Dedifferentiated amniotic fluid mesenchymal stem cell (primary cell): ENCODE results near the gene KRIT1.
"Not testable (repeated sequence)": the region's sequence is repeated elsewhere in the genome, so short reads cannot be mapped to it uniquely, and the experiment has no call there.

Source experiments
- DNase-seq: peaks from one replicate; pipeline ENCODE4 v3.0.0-alpha.2; 2016; ENCODE audit errors: extremely low spot score

Gene KRIT1

DNA sequence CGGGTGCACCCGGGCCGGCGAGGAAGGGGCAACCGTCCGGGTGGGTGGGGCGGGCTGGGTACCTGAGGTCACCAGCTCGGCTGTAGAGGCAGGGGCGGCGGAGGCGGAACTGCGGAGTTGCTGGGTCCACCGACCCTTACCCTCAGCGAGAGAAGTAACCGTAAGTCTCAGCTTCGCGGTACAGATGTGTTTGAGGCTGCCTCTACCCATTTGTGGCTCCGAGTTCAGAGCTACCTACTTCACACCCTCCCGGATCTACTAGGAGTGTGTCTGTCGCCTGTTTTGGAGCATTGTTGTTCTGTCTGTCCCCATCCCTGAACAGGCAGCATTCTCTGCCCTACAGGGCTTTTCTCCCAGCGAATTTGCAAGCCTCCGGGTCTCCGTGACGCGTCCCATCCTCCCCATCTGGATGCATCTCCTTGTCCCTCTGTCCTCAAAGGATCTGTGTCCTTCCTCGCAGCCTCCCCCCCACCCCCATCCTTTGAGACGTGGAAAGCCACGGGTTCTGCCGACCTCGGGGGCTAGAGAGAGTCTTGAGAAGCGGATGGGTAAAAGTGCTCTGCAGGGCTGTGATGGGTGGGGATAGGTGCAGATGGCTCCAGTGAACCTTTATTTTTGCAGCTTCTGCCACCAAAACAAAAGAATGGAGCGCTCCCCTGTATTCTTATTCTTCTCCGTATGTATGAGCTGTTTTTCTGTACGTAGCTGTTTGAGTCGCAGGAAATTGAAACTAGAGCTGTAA lies 817 bp upstream of the KRIT1 start:
- peak; percentile 22 for DNase-seq

DNA sequence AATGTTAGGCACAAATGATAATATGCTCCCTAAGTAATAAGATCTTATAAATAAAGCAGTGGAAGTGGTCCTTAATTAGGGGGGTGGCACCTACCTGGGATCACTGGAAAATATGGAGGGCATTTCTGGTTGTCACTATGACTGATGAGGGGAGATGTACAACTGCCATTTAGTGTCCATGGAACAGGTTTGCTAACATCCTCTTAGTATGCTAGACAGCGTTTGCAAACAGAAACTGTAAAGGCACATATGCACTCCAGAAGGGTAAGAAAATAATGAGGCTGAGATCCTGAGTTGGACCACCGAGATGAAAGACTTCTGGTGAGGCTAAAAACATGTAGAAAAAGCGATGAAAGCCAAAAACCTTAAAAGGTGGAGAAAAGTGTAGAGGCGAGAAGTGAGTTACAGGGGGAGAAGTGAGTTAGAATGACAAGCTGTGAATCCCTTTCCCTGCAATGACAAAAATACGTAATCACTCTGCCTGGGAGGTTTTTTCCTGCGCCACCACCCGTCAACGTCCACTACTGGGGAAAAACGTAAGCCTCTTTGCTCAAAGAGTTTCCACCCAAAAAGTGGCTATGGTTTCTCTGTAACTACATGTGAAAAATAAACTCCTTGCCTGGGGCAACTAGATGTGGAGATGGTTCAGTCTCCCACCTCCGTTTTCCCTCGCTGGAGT lies 767 bp downstream of the KRIT1 start:
- peak; percentile 33 for DNase-seq

DNA sequence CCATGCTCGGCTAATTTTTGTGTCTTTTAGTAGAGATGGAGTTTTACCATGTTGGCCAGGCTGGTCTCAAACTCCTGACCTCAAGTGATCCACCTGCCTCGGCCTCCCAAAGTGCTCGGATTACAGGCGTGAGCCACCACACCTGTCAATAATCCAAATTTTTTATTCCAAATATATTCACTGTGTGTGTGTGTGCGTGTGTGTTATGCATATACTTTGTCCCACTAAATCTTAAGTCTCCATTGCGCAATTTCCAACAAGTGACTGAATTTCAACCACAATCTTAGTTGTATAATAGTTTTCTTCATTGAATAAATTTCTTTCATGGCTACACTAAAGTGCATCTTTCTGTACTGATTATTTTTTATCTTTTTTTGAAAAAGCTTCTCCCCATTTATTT lies 2.7 kb downstream of the KRIT1 start:
- no peak for DNase-seq

DNA sequence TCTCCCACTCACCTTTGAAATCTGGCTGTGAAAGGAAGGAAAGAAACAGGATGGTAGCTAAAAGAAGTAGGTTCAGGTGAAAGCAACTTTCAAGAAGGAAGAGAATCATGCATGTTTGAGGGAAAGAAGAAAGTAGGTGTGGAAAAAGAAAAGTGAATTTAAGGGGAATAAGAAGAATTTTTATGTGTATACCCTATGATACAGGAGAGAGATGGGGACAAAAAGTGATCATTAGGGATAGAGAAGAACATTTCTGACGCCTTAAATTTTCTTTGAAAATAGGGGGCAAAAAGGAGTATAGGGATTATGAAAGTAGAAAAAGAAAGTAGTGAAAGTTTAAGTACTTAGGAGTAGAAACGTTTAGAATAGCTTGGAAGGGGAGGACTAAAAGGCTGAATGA lies 15.2 kb downstream of the KRIT1 start:
- no peak for DNase-seq

DNA sequence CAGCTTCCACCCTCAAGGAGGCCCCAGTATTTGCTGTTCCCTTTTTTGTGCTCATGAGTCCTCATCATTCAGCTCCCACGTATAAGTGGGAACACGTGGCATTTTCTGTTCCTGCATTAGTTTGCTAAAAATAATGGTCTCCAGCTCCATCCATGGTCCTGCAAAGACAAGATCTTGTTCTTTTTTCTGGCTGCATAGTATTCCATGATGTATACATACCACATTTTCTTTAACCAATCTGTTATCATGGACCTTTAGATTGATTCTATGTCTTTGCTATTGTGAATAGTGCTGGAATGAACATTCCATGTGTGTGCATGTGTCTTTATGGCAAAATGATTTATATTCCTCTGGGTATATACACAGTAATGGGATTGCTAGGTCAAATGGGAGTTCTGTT lies 17.0 kb downstream of the KRIT1 start:
- no peak for DNase-seq

DNA sequence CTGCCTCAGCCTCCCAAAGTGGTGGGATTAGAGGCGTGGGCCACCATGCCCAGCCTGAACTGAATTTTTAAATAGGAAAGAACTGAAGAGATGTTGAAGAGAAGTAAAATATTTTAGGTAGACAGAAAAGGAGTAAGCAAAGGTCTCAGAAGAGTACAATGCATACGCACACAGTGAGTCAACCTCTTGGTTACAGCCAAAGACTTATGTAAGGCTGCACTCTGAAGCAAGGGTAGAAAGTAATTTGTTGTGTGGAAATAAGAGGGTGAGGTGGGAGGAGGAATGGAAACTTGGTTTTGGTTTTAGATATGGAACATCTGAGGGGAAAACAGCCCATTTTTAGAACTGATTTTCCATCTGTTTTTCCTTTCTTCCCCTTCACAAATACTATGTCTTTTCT lies 17.6 kb downstream of the KRIT1 start:
- no peak for DNase-seq

DNA sequence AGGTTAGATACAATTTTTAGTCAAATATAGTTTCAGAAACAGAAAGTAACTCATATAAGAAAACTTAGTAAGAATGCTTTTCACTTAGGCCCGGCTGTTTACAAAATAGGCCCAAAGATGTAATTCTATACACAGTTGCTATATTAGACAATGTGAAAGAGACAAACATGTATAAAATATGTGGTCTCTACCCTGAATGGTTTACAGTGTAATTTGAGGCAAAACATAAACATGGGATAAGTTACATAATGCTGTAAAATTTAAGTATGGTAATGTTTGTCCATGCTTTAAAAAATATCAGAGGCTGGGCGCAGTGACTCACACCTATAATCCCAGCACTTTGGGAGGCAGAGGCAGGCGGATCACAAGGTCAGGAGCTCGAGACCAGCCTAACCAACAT lies 18.7 kb downstream of the KRIT1 start:
- DNase-seq = peak; percentile 40

DNA sequence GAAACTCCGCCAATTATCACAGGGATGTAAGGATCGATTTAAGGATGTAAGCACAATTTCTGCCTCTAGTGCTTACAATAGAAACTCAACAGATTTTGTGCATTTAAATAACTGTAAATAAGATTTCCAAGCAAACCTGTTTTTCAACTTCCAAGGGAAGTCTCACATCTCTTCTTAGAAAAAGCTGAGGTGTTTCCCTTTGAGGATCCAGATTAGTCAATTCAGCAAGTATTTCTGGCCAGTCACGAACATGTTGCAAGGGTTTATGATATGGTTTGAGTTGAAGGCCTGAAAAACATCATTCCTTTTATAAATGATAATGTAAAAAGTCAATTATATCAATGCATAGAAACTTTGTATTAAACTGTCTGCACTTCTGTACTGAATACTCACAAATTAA lies 23.9 kb downstream of the KRIT1 start:
- no peak for DNase-seq

DNA sequence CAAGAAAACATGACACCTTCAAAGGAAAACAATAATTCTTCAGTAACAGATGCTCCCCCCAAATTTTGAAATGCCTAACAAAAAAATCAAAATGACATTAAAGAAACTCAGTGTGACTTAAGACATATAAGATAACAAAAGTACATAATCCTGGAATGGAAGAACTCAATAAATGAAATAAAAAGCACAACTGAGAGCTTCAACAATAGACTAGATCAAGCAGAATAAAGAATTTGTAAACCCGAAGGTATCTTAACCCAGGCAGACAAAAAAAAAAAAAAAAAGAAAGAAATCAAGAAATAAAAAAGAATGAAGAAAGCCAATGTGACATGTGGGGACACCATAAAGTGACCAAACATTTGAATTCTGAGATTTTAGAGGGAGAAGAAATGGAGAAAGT lies 39.0 kb downstream of the KRIT1 start:
- DNase-seq = no peak

DNA sequence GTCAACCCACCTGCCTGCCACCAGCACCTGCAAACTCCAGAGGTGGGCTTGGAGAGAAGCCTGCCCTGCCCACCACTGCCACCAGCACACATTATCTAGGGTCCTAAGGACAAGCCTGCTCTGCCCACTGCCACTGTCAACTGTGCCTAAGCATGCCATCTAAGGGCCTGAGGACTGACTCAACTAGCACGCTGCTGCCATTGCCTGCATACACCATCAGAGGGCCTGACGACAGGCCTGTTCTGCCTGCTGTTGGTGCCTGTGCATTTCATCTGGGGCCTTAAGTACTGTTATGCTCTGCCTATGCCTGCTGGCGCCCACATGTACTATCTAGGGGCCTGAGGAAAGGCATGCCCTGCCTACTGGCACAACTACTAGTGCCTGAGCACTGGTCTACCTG lies 39.7 kb downstream of the KRIT1 start:
- no peak for DNase-seq

DNA sequence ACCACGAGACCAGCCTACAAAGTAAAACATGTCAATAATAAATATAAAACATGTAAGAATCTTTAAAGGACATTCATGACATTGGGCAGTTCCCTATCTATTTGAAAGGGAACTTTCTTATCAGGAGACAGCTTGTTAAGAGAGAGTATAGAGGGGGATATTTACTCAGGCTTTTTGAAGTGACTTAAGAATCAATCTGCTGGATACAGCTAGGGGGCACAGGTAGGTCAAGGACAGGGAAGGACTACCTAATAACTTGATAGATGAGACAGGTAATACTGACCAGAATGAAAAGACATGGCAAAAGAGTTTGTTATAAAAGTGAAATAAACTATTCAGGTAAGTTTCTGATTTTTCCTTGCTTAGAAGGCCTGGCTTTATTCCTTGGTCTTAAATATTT lies 44.9 kb downstream of the KRIT1 start:
- DNase-seq = no peak

DNA sequence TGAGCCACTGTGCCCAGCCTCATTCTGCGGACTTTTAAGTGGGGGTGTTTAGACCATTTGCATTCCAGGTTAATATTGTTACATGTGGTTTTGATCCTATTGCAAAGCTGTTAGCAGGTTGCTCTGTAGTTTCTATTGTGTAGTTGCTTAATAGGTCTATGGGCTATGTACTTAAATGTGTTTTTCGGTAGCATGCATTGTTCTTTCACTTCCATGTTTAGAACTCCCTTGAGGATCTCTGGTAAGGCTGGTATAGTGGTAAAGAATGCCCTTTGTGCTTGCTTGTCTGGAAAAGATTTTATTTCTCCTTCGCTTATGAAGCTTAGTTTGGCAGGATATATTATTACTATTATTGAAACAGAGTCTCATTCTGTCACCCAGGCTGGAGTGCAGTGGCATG lies 53.4 kb downstream of the KRIT1 start:
- no peak for DNase-seq

DNA sequence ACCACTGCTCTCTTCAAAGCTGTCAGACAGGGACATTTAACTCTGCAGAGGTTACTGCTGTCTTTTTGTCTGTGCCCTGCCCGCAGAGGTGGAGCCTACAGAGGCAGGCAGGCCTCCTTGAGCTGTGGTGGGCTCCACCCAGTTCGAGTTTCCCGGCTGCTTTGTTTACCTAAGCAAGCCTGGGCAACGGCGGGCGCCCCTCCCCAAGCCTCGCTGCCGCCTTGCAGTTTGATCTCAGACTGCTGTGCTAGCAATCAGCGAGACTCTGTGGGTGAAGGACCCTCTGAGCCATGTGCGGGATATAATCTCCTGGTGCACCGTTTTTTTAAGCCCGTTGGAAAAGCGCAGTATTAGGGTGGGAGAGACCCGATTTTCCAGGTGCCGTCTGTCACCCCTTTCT lies 56.5 kb downstream of the KRIT1 start:
- not testable (repeated sequence) for DNase-seq

DNA sequence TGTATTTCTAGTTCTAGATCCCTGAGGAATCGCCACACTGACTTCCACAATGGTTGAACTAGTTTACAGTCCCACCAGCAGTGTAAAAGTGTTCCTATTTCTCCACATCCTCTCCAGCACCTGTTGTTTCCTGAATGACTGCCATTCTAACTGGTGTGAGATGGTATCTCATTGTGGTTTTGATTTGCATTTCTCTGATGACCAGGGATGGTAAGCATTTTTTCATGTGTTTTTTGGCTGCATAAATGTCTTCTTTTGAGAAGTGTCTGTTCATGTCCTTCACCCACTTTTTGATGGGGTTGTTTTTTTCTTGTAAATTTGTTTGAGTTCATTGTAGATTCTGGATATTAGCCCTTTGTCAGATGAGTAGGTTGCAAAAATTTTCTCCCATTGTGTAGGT lies 61.4 kb downstream of the KRIT1 start:
- DNase-seq = not testable (repeated sequence)

DNA sequence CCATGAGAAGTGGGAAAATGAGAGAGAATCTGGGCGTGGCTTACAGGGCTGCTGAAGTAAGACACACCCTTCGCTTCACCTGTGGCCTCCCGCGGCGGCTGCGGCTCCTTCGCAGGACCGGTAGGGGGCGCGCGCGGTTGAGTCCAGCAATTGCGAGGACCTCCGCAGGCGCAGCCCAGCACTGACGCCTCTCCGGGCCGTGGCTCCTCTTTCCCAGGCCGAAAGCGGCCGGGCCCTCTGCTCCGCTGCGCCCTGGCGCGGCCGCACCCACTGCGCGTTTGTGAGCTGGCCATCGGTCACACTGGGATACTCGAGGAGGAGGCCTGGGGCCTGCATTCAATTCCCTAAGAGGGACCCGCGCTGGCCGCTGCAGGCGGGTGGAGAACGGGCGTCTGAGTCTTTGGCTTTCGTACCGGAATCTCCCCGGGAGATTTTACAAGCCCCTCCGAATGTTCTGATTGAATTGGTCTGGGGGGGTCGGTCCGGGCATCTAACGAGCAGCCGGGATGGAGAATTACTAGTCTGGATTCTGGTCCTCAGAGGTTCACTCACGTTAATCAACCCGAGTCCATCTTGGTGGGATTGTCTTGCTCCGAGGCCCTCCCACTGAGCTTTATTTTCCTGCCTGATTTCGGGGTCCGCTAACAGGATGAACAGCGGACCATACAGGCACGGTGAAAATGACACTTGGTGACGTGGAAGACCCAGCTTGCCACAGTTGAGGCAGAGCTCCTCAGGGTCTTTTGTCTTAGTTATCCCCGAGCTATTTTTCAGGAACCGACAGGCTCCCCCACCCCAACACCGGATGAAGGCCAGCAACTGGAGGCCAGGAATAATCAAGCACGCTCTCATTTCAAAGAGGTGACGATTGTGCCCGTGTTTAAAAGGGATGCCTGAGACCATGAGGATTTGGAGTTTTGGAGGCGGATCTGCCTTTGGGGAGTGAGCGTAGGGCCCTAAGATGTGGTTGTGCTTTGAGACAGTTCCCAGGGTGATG lies 66.5 kb downstream of the KRIT1 start, which contains the start of gene LRRD1:
Gene LRRD1 (minus strand): TSS at position 215 of the 997 bp plus-strand sequence. CDS start 13,940 bp downstream, outside the sequence.
- DNase-seq = peak; percentile 36

DNA sequence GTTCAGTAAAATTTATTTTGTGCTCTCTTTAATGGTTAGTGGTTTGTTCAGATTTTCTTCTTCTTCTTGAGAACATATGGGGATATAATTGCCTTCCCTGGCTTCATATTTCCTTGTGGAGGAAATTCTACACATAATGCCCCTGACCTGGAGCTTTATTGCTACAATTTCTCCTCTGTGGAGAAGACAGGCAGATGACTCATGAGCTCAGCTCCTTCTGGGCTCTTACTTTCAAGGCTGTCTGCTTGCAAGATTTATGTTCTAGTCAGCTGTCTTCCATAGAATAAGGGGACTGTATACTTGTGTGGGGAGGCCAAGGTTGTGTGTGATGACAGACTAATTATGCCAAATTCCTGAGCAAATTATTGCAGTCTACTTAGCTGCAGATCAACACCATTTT lies 68.4 kb downstream of the KRIT1 start:
- DNase-seq = no peak

DNA sequence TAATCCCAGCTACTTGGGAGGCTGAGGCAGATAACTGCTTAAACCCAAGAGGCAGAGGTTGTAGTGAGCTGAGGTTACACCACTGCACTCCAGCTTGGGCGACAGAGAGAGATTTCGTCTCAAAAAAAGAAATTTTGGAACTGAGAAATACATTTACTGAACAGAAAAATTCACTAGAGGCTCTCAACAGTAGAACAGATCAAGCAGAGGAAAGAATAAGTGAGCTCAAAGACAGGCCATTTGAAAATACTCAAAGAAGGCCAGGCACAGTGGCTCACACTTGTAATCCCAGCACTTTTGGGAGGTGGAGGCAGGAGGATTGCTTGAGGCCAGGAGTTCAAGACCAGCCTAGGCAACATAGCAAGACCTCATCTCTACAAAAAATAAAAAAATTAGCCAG lies 76.2 kb downstream of the KRIT1 start:
- not testable (repeated sequence) for DNase-seq

DNA sequence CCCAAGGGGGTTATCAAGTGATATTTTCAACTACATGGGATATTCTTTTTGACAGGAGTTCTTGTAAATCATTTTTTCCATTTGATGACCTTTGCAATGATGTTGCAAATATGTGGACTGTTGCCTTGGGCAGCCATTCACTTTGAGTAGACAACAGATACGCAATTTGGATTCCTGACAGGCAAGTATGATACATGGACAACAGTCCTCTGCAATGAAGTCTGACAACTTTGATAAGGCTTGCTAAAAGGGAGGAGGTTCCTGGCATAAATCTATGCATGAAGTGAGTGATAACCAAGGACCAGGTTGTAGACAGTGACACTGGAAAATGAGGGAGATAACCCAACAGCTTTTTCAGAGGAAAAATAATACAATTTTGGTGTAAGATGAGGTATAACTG lies 84.4 kb downstream of the KRIT1 start:
- DNase-seq = no peak

DNA sequence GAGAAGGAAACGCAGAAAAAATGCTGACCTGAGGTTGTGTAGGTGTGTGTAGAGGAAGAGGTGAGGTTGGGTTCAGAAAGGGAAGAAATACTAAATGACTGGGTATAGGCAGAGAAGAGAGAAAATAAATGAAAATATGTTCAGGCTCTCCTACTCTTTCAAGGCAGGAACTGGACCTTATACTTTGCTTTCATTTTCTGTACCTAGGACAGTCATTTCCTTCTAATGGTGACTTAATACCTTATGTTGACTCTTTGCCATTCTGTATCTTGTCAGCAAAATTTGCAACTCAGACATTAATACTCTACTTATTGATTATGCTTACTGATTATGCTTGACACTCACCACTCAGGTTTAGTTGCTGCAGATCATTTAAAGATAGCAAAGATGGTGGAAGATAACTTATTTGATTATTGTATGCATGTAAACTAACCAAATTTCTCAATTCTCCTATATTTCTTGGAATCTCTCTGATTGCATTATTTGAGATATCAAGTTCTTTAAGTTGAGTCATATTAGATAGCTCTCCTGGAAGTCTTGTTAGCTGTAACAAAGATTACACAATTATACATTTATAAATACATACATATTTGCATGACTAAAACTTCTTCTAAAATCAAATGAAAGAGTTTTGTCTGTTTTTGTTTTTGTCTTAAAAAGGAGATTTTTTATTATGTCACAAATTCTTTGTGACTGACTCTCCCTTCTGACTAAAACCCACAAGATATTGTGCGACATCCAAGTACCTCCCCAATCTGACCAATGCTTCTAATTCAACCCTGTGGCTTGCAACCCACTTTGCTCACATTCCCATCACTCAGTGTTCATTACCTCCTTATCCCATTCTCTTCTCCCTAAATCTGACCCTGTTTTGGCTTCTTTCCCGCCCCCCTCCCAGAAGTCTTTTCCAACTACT lies 86.8 kb downstream of the KRIT1 start:
- DNase-seq = peak; percentile 79

DNA sequence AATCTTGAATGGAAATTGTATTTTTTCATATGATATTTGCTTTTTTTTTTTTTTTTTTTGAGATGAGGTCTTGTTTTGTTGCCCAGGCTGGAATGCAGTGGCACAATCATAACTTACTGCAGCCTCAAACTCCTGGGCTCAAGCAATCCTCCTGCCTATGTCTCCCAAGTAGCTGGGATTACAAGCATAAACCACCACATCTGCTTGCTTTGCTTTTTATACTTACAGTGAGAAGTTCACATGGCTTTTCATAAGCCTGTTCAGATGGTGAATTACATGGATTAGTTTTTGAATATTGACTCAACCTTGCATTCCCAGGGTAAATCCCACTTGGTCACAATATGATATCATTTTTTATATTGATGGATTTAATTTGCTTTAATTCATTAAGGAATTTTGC lies 88.7 kb downstream of the KRIT1 start:
- DNase-seq = peak; percentile 20

DNA sequence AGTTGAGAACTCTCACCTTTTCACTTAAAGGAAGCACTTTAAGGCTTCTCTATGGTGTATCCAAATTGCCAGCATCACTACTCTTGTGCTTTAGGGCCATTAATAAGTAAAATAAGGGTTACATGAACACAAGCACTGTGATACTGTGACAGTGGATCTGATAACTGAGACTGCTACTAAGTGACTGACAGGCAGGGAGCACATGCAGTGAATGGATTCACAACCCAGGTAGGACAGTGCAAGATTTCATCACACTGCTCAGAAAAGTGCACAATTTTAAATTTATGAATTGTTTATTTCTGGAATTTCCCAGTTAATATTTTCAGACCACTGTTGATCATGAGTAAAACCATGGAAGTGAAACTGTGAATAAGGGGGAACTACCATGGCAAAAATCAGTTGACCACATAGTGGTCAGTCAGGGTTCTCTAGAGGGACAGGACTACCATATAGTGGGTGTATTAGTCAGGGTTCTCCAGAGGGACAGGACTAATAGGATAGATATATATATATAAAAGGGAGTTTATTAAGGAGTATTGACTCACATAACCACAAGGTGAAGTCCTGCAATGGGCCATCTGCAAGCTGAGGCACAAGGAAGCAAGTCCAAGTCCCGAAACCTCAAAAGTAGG lies 90.5 kb downstream of the KRIT1 start:
- no peak for DNase-seq
